NCI-H1105 (cell line): ENCODE data around the gene TTLL9.
A peak's percentile ranks its signal among the peaks of the same experiment; 100 is the strongest.
"Not testable (repeated sequence)": the region's sequence is repeated elsewhere in the genome, so short reads cannot be mapped to it uniquely, and the experiment has no call there.

ENCODE experiments used
- DNase-seq: peaks from one replicate; lab custom pipeline; 2025; lab: John Stamatoyannopoulos, UW

Gene TTLL9

DNA sequence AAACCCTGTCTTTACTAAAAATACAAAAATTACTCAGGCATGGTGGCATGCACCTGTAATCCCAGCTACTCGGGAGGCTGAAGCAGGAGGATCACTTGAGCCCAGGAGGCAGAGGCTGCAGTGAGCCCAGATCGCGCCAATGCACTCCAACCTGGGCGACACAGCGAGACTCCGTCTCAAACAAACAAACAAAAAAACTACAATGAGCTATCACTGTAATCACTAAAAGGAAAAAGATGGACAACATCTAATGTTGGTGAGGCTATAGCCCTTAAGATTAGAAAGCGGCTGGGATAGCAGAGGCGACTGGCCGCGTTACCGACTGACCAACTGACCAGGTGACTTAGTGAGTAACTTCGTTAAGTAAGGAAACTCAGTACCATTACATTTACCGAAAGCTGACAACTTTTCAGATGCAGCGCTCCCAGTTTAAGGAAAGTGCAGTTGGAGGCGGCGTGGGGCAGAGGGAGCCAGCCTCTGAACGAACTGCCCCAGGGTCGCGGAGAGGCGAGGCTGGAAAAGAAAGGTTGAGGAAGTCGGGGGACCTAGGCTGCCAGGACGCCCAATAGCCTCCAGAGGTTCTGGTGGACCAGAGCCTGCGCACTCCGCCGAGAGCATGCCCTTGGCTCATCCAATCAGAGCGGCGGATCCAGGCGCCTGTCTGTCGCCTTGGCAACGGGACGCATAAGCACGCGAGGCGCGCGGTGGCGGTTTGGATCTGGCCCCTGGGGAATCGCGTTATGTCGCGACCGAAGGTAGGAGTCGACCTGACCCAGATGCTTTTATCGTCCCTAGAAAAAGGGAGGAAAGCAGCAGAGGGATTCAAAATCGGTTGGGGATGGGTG is 8.9 kb downstream of the TTLL9 start:
- peak; percentile 97 for DNase-seq

DNA sequence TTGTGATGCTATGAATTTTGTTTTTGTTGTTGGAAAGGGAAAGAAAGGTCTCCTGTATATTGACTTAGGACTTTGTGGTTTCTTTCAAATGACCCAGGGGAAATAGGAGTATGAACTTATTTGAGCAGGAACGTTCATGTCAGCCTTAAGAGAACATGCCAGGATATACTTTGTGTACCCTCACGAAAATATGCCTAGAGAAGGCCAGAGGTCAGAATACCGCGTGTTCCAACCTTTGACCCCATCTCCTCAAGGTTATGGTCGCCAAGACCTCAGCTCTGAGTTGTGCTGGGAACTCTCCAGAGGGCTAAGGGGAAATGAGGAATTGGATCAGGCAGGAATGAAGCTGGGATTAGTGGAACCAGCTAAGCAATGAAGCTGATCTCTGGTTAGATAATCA is 11.5 kb downstream of the TTLL9 start:
- no peak for DNase-seq

DNA sequence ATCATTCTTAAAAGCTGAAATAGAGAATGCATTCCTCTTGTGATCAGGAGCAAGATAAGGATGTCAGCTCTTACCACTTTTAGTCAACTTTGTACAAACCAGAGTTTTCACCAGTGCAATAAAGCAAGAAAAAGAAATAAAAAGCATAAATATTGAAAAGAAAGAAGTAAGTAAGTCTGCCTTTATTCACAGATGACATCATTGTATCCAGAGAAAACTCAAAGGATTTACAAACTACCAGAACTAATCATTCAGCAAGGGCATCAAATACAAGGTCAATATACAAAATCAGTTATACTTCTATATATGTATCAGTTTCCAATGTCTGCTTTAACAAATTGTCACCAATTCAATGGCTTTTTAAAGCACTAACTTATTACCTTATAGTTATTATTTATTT is 13.4 kb downstream of the TTLL9 start:
- no peak for DNase-seq

DNA sequence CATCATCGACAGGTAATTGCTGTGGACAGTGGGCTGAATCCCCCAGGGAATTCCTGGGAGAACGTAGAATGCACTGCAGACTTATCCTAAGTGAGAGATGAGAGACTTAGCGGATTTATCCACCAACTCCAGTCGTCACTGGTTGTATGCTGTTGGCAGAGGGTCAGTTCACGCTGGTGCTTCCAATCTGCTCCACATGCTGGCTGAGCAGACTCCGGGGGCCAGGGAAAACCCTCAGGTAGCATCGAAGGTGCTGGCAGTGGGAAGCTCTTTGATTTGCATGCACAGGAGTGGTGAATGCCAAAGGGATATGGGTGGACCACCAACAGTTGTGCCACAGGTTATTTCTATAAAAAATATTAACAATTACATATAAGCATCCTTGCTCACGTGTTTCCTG is 20.2 kb downstream of the TTLL9 start:
- no peak for DNase-seq

DNA sequence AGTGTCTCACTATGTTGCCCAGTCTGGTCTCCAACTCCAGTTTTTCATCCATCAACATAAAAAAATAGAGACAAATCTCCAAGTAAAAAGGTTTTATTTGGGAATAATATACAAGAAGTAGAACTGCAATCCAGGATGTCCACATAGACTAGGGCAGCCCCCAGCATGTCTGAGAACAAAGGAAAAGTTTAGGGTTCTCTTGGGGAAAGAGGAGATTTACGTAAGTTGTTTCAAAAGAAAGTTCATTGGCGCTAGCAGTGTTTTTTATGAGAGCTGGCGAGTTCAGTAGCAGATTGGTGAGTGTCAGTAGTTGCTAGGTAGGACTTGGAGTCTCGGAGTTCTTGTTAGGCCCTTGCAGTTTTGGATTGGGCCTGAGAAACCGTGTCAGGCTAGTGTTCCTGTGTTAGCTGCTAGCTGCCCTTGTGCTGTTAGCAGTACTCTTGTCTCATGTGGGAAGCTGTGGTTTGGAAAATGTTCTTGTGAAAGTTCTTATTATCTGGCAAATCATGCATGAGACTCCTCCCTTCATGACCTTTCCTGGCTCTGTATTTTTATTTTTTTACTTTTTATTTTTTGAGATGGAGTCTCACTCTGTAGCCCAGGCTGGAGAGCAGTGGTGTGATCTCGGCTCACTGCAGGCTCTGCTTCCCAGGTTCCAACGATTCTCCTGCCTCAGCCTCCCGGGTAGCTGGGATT is 24.7 kb downstream of the TTLL9 start:
- DNase-seq, result no peak

DNA sequence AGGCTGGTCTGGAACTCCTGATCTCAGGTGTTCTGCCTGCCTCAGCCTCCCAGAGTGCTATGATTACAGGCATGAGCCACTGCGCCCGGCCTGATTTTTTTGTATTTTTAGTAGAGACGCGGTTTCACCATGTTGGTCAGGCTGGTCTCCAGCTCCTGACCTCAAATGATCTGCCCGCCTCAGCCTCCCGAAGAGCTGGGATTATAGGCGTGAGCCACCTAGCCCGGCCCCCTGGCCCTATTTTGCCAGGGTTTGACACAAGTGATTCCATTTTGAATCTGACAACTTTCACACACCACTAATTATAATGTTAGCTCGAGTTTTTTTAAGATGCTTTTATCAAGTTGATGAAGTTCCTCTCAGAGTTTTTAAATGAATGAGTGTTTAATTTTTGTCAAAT is 25.6 kb downstream of the TTLL9 start:
- no peak for DNase-seq

DNA sequence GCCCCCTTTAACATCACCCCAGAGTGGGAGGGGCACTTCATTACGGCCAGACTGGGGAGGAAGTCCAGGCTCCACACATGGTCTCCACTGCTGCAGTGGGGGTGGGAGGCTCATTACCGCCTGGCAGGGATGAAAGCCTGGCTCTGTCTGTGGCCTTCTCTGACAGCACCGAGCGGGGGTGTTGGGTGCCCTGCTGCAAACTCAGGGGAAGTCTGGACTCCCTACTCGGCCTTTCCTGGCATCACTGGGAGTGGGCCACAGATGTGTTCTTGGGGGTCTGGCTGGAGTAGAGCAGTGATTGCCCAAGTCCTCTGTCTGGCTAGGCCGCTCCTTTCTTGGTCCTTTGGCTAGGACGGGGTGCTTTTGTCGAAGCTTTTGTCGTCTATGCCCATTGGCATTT is 27.1 kb downstream of the TTLL9 start:
- no peak for DNase-seq

DNA sequence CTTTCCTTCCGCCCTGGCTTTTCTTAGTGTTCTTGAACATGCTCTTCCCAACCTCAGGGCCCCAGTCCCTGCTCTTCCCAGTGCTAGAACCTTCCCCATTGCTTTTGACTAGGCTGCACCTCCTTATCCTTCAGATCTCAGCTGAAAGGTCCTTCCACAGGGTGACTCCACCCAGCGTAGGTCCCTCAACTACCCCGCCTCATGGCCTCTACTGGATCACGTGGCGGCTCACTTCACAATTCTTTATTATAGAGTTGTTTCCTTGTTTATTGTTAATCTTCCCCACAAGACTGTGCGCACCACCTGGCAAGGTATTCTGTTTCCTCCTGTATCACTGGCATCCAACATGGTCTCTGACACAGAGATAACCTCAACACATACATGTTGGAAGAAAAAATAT is 31.2 kb downstream of the TTLL9 start:
- no peak for DNase-seq

DNA sequence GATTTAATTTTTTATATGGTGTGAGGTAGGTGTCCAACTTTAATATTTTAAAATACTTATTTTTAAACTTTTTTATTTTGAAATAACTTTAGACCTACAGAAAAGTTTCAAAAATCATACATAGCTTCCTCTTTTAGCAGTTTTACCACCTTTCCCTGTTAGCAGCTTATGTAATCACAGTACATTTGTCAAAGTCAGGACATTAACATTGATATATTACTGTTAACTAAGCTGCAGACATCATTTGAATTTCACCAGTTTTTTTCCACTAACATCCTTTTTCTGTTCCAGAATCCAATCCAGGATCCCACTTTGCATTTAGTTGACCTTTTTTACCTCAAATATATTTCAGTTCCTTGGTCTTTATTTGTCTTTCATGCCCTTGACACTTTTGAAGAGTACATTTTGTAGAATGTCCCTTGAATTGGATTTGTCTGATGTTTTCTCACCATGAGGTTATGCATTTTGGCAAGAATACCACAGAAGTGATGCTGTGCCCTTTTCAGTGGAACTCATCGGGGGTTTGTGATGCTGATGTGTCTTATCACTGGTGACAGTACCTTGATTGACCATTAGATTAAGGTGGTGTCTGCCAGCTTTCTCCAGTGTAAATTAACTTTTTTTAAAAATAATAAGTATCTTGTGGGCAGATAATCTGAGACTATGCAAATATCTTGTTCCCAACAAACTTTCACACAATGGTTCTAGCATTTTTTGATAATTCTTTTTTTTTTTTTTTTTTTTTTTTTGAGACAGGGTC is 33.4 kb downstream of the TTLL9 start:
- DNase-seq, result no peak

DNA sequence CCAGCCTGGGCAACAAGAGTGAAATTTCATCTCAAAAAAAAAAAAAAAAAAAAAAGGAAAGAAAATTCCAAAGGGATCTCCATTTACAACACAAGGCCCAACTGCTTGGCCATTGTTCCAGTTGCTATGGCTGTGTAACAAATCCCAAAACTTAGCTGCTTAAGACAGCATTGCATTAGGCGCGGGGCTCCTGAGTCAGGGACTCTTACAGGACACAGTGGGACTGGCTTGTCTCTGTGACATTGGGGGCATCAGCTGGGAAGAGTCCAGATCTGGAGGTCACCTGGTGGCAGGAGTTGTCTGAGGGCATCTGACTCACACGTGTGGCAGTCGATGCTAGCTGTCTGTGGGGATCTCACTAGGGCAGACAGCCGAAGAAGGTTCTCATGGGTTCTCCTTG is 35.6 kb downstream of the TTLL9 start:
- DNase-seq, result no peak

DNA sequence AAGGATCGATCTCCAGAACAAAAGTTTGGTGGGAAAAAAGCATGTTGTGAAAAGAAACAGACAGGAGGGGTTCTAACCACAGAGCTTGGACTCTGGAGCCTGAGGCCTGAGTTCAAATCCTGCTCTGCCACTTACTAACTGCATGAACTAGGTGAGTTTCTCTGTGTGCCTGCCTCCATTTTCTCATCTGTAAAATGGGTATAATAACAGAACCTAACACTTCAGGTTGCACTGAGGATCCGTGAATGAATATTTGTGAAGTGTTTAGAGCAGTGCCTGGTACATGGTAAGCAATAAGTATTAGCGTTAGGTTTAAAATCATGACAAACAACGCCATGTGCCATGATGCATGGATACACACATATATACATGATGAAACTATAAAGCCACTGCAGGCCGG is 36.6 kb downstream of the TTLL9 start:
- DNase-seq, result no peak

DNA sequence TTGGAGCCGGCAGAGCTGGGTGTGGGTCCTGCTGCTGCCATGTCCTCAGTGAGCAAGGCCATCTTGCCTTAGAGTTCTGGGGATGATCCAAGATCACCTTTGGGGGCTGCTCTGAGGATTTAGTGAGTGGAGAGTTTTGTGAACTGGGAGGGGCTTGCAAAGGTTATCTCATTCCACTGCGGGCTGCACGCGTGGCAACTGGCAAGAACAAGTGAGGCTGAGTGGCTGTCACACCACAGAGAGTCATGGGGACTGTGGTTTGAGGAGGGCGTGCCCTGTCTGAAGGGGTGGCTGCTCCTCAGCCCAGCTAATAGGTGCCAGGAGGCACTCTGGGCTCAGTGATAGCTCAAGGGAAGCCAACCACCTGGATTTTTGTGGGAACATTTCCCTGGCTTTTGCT is 37.6 kb downstream of the TTLL9 start:
- DNase-seq, result no peak

DNA sequence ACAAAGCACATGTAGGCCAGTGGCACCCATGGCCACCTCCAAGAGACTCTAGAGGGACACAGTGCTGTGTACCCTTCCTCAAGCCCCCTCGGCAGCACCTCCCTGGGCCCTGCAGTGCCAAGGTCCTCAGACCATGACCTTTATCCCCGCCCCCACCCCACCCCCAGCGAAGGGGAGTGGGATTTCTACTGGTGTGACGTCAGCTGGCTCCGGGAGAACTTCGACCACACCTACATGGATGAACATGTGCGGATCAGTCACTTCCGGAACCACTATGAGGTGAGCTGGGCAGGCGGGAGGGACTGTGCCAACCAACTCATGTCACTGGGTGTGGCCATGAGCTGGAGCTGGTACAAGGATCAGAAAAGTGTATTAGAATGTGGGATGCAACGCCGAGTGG is 38.0 kb downstream of the TTLL9 start:
- DNase-seq, result no peak

DNA sequence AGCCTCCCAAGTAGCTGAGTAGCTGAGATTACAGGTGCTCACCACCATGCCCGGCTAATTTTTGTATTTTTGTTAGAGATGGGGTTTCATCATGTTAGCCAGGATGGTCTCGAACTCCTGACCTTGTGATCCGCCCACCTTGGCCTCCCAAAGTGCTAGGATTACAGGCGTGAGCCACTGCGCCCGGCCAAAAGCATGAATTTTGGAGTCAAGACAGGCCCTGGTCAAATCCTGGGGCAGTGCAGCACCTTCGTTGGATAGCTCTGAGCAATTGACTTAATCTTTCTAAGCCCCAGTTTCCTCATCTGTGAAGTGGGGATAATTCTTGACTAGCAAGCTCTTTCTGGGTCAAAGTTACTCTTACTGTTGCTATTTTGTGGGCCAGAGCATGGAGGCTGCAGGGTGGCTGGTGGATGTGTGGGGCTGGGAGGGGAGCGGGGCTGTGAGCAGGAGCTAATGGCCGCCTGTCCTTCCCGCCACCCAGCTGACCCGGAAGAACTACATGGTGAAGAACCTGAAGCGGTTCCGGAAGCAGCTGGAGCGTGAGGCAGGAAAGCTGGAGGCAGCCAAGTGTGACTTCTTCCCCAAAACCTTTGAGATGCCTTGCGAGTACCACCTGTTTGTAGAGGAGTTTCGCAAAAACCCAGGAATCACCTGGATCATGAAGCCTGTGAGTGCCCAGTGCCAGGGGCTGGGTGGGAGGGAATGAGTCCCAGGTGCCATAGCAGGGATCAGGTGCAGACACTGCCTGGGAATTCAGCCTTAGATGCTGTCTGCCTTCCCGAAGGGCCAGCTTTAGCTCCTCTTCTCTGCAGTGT is 39.0 kb downstream of the TTLL9 start:
- DNase-seq, result no peak

DNA sequence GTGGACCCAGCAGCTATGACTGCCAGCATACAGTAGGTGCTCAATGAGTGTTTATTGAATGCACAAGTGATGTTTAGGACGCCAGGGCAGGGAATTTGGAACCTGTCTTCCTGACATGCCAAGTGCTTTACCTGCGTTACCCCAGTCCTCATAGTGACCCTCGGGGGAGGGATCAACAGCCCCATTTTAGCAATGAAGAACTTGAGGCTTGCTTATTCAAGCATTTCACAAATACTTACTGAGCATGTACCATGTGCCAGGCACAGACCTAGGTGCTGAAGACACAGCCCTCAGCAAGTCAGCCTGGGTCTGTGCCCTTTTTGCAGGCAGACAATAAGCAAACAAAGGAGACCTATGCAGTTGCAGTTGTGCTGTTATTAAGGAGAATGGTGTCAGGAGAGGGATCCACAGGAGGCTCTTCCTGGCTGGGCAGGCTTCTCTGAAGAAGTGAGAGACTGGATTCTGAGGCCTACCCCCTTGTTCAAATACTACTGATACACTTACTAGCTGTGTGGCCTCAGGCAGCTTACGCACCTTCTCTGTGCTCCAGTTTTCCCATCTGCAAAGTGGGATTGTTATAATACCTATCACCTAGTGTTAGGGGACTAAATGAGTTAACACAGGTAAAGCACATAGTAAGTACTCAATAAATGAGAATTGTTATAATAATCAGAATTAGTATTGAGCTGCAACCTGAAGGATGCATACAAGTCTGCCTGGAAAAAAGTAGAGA is 39.8 kb downstream of the TTLL9 start:
- no peak for DNase-seq

DNA sequence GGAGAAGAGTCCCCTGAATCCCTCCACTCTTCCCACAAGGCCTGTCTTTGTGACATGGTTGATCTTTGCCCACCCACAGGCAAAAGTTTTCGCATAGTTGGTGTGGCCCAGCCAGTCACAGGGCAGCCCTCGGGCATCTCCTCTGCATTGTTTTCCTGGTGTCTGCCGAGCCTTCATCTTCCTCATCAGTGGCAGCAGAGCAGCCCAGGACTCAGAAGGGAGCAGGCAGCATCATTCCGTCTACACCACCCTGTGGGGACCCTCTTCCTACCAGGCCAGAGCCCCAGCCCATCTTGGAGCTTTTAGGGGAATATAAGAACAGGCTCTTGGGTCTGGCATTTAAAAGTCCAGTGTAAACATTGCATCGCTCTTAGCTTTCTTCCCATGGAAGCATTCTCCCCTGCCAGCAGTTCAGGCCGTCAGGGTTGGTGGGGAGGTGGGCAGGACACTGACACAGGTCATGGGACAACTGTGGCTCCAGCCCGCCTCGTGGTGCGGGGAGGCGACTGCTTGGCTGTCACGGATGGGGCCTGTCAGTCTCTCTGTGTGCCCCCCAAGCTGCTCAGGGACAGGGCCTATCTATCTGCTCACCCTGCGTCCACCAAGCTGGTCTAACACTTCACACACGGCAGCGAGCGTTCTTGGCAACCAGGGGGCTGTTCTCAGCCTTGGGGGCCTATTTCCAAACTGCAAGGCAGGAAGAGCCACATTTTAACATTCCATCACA is 43.2 kb downstream of the TTLL9 start:
- DNase-seq, result no peak

DNA sequence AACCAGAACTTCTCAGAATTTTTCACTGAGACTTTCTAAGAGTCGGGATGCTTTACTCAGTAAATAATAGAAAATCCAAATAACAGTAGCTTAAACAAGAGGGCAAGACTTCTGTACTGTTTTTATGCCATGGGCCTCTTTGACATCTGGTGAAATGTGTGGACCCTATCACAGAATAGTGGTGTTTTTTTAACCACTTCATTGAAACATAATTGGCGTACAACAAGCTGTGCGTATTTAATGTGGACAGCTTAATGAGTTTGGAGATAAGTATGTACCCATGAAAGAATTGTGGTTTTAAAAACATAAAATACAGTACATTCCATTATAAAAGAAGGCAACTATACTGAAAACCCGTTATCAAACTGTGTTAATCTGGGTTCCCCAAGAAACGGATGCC is 43.7 kb downstream of the TTLL9 start:
- no peak for DNase-seq

DNA sequence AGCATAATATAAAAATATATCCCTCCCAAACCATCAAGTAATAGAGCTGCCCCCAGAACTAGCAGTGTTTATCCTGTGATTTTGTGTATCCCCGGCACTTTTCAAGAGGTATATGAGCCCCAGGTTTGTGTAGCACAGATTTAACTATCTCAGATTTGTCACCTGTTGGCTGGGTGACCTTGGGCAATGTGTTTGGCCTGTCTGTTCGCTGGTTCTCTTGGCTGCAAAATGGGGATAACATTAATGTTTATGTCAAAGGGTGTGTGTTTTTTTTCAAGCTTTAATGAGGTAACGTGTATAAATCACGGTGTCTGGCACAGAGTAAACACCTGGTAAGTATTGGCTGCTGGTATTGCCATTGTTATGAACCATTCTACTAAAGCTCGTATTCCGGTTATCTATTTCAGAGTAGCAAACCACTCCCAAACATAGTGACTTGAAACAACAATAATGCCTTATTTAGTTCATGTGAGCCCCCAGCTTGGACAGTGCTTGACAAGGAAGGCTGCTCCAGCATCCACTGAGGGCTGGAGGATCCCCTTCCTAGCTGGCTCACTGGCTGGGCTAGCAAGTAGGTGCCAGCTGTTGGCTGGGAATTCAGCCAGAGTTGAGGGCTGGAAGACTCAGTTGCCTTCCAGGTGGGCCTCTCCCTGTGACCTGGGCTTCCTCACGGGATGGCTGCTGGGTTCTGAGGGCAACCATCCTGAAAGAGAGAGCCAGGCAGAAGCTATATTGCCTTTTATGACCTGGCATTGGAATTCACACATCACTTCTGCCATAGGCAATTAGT is 45.3 kb downstream of the TTLL9 start:
- no peak for DNase-seq

DNA sequence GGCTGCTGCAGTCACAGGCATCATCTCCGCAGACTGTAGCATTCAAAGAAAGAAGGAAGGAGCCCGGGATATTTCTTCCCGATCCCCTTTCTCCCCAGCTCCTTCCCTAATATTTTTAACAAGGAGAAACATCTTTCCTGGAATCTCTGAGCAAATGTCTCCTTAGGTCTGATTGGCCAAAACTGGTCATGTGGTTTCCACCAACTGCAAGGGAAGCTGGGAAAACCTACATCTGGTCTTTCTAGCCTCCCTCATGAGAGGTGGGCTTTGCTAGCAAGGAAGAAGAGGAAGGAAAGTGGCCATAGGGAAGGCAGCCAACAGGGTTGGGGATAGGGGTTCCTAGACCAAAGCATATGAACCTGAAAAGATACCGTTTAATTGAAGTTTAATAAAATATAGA is 46.3 kb downstream of the TTLL9 start:
- no peak for DNase-seq

DNA sequence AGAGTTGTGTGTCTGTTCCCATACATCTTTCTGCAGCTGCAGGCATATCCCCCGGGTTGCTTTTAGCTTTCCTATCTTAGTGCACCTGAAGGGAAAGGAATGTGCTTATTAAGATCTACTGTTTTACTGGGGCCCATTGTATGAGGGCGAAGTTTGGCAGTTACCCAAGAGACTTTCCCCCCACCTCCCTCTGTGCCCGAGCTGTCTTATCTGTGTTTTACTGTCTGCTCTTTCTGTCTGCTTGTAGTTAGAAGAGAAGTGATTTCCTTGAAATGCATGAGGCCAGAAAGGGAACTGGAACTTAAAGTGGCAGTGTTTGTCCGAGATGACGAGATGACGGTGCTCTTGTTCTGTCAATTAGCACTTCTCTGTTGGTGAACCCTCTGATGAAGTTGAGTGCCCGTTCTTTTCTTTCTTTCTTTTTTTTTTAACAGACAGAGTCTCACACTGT is 47.6 kb downstream of the TTLL9 start:
- DNase-seq, result not testable (repeated sequence)
